ENCODE results near the gene BMPR2.

The BMPR2 gene

GRCh38 chr2:202574541-202574940, 198.4 kb downstream of the BMPR2 start:
- no peak for TF ChIP-seq EGR1 (IDR thresholded peaks at IDR 0.05)
- TF ChIP-seq TAF1 (IDR thresholded peaks at IDR 0.05; ENCODE audit: low read depth), result no peak
- TF ChIP-seq FOXM1 (IDR thresholded peaks at IDR 0.05; ENCODE audit: borderline replicate concordance, low read depth), result no peak
- no peak for TF ChIP-seq TEAD4 (IDR thresholded peaks at IDR 0.05)
- no peak for TF ChIP-seq EP300 (IDR thresholded peaks at IDR 0.05; ENCODE audit: borderline replicate concordance)

- TF ChIP-seq FOXM1 (IDR thresholded peaks at IDR 0.05; ENCODE audit: borderline replicate concordance, low read depth), result no peak
- TF ChIP-seq CEBPB (IDR thresholded peaks at IDR 0.05), result no peak
- TF ChIP-seq RAD21 (IDR thresholded peaks at IDR 0.05; ENCODE audit: low read depth), result no peak
- TF ChIP-seq TAF1 (IDR thresholded peaks at IDR 0.05; ENCODE audit: low read depth), result no peak
- TF ChIP-seq TEAD4 (IDR thresholded peaks at IDR 0.05), result no peak
- TF ChIP-seq CREB1 (IDR thresholded peaks at IDR 0.05; ENCODE audit: low read depth), result no peak
- TF ChIP-seq EP300 (IDR thresholded peaks at IDR 0.05; ENCODE audit: borderline replicate concordance), result no peak
- TF ChIP-seq TCF12 (IDR thresholded peaks at IDR 0.05; ENCODE audit: low read depth), result no peak
- no peak for TF ChIP-seq NFIC (IDR thresholded peaks at IDR 0.05)
Measured at GRCh38 chr2:202577250-202578183, 201.4 kb downstream of the BMPR2 start.

DNA sequence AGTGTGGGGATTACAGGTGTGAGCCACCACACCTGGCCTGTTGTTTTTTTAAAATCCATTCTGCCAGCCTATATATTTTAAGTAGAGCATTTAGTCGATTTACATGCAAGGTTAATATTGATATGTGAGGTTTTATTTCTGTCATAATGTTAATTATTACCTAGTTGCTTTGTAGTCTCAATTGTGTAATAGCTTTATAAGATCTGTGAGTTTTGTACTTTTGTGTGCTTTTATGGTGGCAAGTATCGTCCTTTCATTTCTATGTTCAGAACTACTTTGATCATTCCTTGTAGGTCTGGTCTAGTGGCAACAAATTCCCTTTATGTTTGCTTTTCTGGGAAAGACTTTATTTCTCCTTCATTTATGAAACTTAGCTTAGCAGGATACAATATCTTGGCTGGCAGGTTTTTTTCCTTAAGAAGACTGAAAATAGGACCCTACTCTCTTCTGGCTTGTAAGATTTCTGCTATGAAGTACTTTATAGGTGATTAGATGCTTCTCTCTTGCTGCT, 207.6 kb downstream of the BMPR2 start:
- no peak for TF ChIP-seq TEAD4 (IDR thresholded peaks at IDR 0.05)
- TF ChIP-seq RAD21 (IDR thresholded peaks at IDR 0.05; ENCODE audit: low read depth), result no peak

- TF ChIP-seq EP300 (IDR thresholded peaks at IDR 0.05; ENCODE audit: borderline replicate concordance) (no peak), ZBTB7A (IDR thresholded peaks at IDR 0.05; ENCODE audit: low read depth) (0 out of 2 replicates have a peak, but pooled peaks have one; percentile 29), RAD21 (IDR thresholded peaks at IDR 0.05; ENCODE audit: low read depth) (peak; percentile 84)
Measured at GRCh38 chr2:202588647-202589581, 212.8 kb downstream of the BMPR2 start.

GRCh38 chr2:202589582-202589949, 213.4 kb downstream of the BMPR2 start:
- no peak for TF ChIP-seq MAX (IDR thresholded peaks at IDR 0.05)

DNA sequence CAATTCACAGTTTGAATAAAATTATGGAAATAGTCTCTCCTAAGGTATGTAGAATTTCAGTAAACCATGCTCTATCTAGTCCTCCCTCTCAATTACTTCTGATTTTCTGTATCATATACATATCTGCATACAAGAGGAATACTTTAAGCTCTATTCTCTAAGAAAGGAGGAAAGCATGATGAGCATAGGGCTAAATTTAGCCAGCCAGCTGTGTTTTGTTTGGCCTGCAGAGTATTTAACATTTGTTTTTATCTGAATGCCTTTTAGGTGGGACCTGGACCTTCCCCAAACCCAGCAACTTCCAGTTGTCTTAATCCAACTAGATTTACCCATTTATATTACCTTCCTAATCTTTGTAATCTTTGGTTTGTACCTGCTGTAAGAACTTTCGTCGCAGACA, 216.4 kb downstream of the BMPR2 start:
- TF ChIP-seq TCF12 (IDR thresholded peaks at IDR 0.05; ENCODE audit: low read depth) (no peak), FOXM1 (IDR thresholded peaks at IDR 0.05; ENCODE audit: borderline replicate concordance, low read depth) (no peak), RAD21 (IDR thresholded peaks at IDR 0.05; ENCODE audit: low read depth) (no peak), EP300 (IDR thresholded peaks at IDR 0.05; ENCODE audit: borderline replicate concordance) (no peak), CREB1 (IDR thresholded peaks at IDR 0.05; ENCODE audit: low read depth) (no peak), YY1 (IDR thresholded peaks at IDR 0.05; ENCODE audit: low read depth) (no peak), MAX (IDR thresholded peaks at IDR 0.05) (no peak), TAF1 (IDR thresholded peaks at IDR 0.05; ENCODE audit: low read depth) (no peak), NFIC (IDR thresholded peaks at IDR 0.05) (no peak), ZBTB7A (IDR thresholded peaks at IDR 0.05; ENCODE audit: low read depth) (no peak), CEBPB (IDR thresholded peaks at IDR 0.05) (no peak), EGR1 (IDR thresholded peaks at IDR 0.05) (no peak), TEAD4 (IDR thresholded peaks at IDR 0.05) (no peak)
- TF ChIP-seq, protein P1, sequence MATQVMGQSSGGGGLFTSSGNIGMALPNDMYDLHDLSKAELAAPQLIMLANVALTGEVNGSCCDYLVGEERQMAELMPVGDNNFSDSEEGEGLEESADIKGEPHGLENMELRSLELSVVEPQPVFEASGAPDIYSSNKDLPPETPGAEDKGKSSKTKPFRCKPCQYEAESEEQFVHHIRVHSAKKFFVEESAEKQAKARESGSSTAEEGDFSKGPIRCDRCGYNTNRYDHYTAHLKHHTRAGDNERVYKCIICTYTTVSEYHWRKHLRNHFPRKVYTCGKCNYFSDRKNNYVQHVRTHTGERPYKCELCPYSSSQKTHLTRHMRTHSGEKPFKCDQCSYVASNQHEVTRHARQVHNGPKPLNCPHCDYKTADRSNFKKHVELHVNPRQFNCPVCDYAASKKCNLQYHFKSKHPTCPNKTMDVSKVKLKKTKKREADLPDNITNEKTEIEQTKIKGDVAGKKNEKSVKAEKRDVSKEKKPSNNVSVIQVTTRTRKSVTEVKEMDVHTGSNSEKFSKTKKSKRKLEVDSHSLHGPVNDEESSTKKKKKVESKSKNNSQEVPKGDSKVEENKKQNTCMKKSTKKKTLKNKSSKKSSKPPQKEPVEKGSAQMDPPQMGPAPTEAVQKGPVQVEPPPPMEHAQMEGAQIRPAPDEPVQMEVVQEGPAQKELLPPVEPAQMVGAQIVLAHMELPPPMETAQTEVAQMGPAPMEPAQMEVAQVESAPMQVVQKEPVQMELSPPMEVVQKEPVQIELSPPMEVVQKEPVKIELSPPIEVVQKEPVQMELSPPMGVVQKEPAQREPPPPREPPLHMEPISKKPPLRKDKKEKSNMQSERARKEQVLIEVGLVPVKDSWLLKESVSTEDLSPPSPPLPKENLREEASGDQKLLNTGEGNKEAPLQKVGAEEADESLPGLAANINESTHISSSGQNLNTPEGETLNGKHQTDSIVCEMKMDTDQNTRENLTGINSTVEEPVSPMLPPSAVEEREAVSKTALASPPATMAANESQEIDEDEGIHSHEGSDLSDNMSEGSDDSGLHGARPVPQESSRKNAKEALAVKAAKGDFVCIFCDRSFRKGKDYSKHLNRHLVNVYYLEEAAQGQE (IDR thresholded peaks at IDR 0.05; ENCODE audit: low read depth), result no peak
- TF ChIP-seq, protein P2, sequence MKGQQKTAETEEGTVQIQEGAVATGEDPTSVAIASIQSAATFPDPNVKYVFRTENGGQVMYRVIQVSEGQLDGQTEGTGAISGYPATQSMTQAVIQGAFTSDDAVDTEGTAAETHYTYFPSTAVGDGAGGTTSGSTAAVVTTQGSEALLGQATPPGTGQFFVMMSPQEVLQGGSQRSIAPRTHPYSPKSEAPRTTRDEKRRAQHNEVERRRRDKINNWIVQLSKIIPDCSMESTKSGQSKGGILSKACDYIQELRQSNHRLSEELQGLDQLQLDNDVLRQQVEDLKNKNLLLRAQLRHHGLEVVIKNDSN (IDR thresholded peaks at IDR 0.05), result no peak

GRCh38 chr2:202599105-202599504, 223.0 kb downstream of the BMPR2 start:
- no peak for TF ChIP-seq RAD21 (IDR thresholded peaks at IDR 0.05; ENCODE audit: low read depth)
- no peak for TF ChIP-seq TAF1 (IDR thresholded peaks at IDR 0.05; ENCODE audit: low read depth)
- TF ChIP-seq EP300 (IDR thresholded peaks at IDR 0.05; ENCODE audit: borderline replicate concordance), result no peak
- no peak for TF ChIP-seq ZBTB7A (IDR thresholded peaks at IDR 0.05; ENCODE audit: low read depth)
- no peak for TF ChIP-seq TEAD4 (IDR thresholded peaks at IDR 0.05)
- no peak for TF ChIP-seq NFIC (IDR thresholded peaks at IDR 0.05)
- TF ChIP-seq, protein P1 (IDR thresholded peaks at IDR 0.05; ENCODE audit: low read depth), result no peak
- TF ChIP-seq CEBPB (IDR thresholded peaks at IDR 0.05), result no peak
- TF ChIP-seq TCF12 (IDR thresholded peaks at IDR 0.05; ENCODE audit: low read depth), result no peak
- no peak for TF ChIP-seq MAX (IDR thresholded peaks at IDR 0.05)
- no peak for TF ChIP-seq FOXM1 (IDR thresholded peaks at IDR 0.05; ENCODE audit: borderline replicate concordance, low read depth)
- TF ChIP-seq, protein P2 (IDR thresholded peaks at IDR 0.05), result no peak

All from Ishikawa (cell line).